ENCODE measurements around the gene IFIT1.
"Not testable (repeated sequence)": the region's sequence is repeated elsewhere in the genome, so short reads cannot be mapped to it uniquely, and the experiment has no call there.

Gene IFIT1

GRCh38 chr10:89398003-89398749 is 5.8 kb downstream of the IFIT1 start:
- no peak for DNase-seq

DNA sequence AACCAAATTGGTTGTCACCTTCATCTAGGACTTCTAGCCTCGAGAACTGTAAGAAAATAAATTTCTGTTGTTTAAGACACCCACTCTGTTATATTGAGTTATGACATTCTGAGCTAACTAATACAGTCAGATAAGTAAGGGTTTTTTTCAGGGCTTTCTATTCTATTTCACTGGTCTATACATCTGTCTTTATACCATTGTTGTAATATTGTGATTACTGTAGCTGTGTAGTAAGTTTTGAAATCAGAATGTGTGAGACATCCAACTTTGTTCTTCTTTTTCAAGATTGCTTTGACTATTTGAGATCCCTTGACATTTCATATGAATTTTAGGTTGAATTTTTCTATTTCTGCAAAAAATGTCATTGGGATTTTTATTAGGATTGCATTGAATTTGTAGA is 7.5 kb downstream of the IFIT1 start:
- no peak for DNase-seq
- TF ChIP-seq GATA1 (IDR thresholded peaks at IDR 0.05; ENCODE audit: low read depth, low read length) (no peak), POLR2A (IDR thresholded peaks at IDR 0.05; ENCODE audit: low read length) (no peak)

More at GRCh38 chr10:89398003-89398749, 5.8 kb downstream of the IFIT1 start:
- TF ChIP-seq POLR2A (IDR thresholded peaks at IDR 0.05; ENCODE audit: low read length) = no peak
- no peak for TF ChIP-seq GATA1 (IDR thresholded peaks at IDR 0.05; ENCODE audit: low read depth, low read length)

GRCh38 chr10:89403043-89403442 is 10.6 kb downstream of the IFIT1 start:
- TF ChIP-seq POLR2A (IDR thresholded peaks at IDR 0.05; ENCODE audit: low read length) (no peak), GATA1 (IDR thresholded peaks at IDR 0.05; ENCODE audit: low read depth, low read length) (no peak)
- no peak for DNase-seq

GRCh38 chr10:89404104-89405047 is 12.0 kb downstream of the IFIT1 start:
- no peak for DNase-seq
- no peak for TF ChIP-seq GATA1 (IDR thresholded peaks at IDR 0.05; ENCODE audit: low read depth, low read length)
- no peak for TF ChIP-seq POLR2A (IDR thresholded peaks at IDR 0.05; ENCODE audit: low read length)

- DNase-seq = not testable (repeated sequence)
These were observed 13.8 kb downstream of the IFIT1 start for GRCh38 chr10:89406178-89406577.

- not testable (repeated sequence) for DNase-seq
These were observed 15.4 kb downstream of the IFIT1 start for GRCh38 chr10:89407792-89408191.

DNA sequence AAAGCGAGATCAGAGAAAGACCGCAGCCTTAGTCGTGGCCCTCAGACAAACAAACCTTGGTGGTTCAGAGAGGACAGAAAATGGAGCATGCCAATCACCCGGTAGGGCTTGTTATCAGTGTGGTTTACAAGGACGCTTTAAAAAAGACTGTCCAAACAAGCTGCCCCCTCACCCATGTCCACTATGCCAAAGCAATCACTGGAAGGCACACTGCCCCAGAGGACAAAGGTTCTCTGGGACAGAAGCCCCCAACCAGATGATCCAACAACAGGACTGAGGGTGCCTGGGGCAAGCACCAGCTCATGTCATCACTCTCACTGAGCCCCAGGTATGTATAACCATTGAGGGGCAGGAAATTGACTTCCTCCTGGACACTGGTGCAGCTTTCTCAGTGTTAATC is 16.9 kb downstream of the IFIT1 start:
- not testable (repeated sequence) for DNase-seq

DNA sequence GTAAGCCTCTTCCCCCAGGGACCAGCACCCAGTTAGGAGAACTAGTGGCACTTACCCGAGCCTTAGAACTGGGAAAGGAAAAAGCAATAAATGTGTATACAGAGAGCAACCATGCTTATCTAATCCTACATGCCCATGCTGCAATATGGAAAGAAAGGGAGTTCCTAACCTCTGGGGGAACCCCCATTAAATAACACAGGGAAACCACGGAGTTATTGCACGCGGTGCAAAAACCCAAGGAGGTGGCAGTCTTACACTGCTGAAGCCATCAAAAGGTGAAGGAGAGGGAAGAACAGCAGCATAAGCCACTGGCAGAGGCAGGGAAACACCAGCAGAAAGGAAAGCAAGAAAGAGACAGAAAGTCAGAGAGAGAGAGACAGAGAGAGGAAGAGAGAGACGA is 18.1 kb downstream of the IFIT1 start:
- not testable (repeated sequence) for DNase-seq

DNA sequence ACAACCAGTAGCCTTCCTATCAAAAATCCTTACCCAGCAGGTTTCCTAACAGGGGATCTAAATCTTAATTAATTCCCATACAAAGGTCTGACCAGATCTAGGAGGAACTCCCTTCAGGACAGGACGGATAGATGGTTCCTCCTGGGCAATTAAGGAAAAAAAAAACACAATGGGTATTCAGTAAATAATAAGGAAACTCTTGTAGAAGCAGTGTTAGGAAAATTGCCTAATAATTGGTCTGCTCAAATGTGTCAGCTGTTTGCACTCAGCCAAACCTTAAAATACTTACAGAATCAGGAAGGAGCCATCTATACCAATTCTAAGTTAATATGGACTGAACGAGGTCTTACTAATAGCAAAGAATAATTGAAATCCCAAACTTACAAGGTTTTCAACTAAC is 18.7 kb downstream of the IFIT1 start:
- DNase-seq = not testable (repeated sequence)

DNA sequence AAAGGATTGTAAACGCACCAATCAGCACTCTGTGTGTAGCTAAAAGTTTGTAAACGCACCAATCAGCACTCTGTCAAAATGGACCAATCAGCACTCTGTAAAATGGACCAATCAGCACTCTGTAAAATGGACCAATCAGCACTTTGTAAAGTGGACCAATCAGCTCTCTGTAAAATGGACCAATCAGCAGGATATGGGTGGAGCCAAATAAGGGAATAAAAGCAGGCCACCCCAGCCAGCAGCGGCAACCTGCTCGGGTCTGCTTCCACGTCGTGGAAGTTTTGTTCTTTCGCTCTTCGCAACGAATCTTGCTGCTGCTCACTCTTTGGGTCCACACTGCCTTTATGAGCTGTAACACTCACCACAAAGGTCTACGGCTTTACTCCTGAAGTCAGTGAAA is 19.9 kb downstream of the IFIT1 start:
- peak; percentile 52 to 58 for DNase-seq

DNA sequence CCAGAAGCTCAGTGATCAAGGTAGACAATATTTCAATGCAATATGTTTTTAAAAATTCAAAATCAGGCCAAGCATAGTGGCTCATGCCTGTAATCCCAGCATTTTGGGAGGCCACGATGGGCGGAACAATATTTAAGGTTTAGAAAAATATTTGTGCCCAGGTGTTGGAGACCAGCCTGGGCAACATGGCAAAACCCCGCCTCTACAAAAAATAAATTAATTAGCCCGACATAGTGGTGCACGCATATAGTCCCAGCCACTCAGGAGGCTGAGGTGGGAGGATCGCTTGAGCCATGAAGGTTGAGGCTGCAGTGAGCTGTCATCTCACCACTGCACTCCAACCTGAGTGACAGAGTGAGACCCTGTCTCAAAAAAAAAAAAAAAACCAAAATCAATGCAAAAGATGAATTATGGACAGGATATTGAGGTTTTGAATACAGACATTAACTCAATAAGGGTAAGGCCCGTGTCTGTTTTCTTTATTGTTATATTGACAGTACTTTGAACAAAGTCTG is 21.0 kb downstream of the IFIT1 start:
- TF ChIP-seq POLR2A (IDR thresholded peaks at IDR 0.05; ENCODE audit: low read length) (no peak), GATA1 (IDR thresholded peaks at IDR 0.05; ENCODE audit: low read depth, low read length) (no peak)
- no peak for DNase-seq

DNA sequence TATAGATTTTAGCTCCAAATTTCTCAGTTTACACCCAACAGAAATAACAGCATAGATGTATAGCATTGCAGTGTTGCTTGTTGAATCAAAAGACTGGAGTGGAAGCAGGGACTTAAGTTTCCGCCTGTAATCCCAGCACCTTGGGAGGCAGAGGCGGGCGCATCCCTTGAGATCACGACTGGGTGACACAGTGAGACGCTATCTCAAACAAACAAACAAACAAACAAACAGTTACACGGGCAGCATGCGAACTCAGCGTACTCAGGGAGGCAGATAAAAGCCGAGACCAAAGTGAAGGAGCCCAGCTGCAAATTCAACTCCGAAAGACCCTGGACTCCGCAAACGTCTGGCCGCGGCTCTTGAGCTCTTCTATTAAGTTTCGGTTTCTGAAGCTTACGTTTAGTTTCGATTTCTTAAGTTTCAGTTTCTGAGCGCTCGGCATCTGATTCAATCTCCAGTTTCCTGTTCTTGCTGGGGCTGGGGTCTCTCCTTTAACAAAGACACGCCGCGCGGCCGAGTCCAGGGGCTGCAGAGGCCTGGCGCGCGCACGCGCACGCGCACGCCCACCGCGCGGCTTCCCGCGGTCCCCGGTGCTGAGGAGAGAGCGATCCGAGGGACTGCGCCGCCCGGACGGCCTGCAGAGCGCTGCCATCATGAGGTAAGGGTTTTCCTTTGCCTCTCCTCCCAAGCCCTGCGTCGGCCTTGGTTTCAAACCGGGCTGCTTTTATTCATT is 21.9 kb downstream of the IFIT1 start, which contains the start of gene IFIT5:
TSS of gene IFIT5 (plus strand) at position 423 of the 733 bp plus-strand sequence. CDS start at position 654, 231 bp downstream.
- peak; percentile 40 for TF ChIP-seq POLR2A (IDR thresholded peaks at IDR 0.05; ENCODE audit: low read length)
- TF ChIP-seq GATA1 (IDR thresholded peaks at IDR 0.05; ENCODE audit: low read depth, low read length) = no peak
- DNase-seq = peak; percentile 85 to 88

DNA sequence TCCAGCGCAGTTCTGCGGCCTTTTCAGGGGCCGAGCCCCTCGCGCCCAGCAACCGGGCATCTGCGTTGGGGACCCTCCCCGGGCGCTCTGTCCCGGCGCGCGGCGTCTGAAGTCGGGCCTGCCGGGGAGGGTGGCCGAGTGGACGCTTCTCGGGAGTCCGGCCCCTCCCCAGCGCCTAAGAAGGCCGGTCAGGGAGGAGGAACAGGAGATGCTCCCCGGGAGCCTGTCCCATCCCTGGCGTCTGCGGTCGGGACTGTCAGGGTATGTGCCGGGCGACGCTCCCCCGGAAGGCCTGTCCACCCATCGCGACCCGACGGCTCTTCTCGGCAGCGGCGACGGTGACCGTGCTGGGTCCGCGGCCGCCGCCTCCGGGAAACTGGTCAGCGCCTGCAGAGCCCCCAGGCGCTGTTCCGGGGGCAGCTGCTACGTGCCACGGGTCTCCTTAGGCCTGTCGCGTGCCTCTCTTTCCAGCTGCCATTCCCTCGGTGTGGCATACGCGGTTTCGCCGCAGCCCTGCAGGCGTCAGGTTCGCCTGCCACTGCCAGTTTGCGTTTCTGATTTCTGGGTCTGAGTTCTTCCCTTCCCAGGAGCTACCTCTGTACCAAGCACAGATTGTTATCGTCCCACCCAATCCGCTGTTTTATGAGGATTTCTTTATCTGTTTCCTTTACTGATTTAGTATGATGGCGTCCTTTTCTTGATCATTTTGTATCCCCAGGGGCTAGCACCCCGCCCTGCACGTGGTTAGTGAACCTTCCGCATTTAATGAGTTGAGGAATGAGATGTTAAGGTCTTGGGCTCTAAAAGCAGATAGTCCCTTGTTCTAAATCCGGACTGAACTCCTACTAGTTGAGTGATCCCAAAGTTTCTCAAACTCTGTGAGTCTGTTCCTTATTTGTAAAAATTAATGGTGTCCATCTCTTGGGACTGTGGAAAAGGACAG is 22.7 kb downstream of the IFIT1 start:
- peak; percentile 63 to 74 for DNase-seq
- no peak for TF ChIP-seq GATA1 (IDR thresholded peaks at IDR 0.05; ENCODE audit: low read depth, low read length)
- no peak for TF ChIP-seq POLR2A (IDR thresholded peaks at IDR 0.05; ENCODE audit: low read length)
